Type B pancreatic cell (in vitro differentiated cells): Measurements from ENCODE around the gene KSR1. TPM values are rescaled to one million over a fixed set of nuclear protein-coding genes. Genes with fewer than 3 reads are reported as not detected.

ENCODE experiments used
- DNase-seq: peaks from one replicate; pipeline ENCODE4 v3.0.0; 2021; ENCODE audit warnings: mixed read lengths; ENCODE audit not compliant: unreplicated experiment; ENCODE audit errors: extremely low spot score
- H3K27ac Mint-ChIP-seq: 2 replicates; pipeline ENCODE4 v1.8.0; 2021; ENCODE audit warnings: mild to moderate bottlenecking, mixed read lengths
- H3K27me3 Mint-ChIP-seq: 2 replicates; pipeline ENCODE4 v1.8.0; 2021; ENCODE audit warnings: mixed read lengths
- H3K36me3 Mint-ChIP-seq: 2 replicates; pipeline ENCODE4 v1.8.0; 2021; ENCODE audit warnings: mixed read lengths
- H3K4me1 Mint-ChIP-seq: one replicate; pipeline ENCODE4 v1.8.0; 2021; ENCODE audit warnings: mixed read lengths; ENCODE audit not compliant: unreplicated experiment
- H3K4me3 Mint-ChIP-seq: 2 replicates; pipeline ENCODE4 v1.8.0; 2021; ENCODE audit warnings: mild to moderate bottlenecking, mixed read lengths
- H3K9me3 Mint-ChIP-seq: 2 replicates; pipeline ENCODE4 v1.8.0; 2021; ENCODE audit warnings: mixed read lengths
- total RNA-seq: library from RNA; stranded (reverse); gene quantifications from 2 replicates; pipeline ENCODE4 v1.2.1, GENCODE V29; 2021; ENCODE audit warnings: low replicate concordance
- TF ChIP-seq, protein P1 (sequence below): fragments of 200-600 bp; sonication (generic); conservative IDR thresholded peaks from 2 replicates; pipeline ENCODE4 v1.5.0; 2021; ENCODE audit warnings: antibody characterized with exemption, mild to moderate bottlenecking

KSR1 gene
- total RNA-seq, 1 donor from 2014 or later: 57.8 TPM

- Mint-ChIP-seq H3K27me3 (peaks cover 3% of the 10 kb centered on the region), H3K9me3 (no peaks in the 10 kb centered on the region), H3K4me3 (no peak overlapping the region), H3K4me1 (peaks cover 8% of the 10 kb centered on the region), H3K36me3 (no peaks in the 10 kb centered on the region), H3K27ac (no peak overlapping the region)
- no peak for DNase-seq
- TF ChIP-seq, protein P1, sequence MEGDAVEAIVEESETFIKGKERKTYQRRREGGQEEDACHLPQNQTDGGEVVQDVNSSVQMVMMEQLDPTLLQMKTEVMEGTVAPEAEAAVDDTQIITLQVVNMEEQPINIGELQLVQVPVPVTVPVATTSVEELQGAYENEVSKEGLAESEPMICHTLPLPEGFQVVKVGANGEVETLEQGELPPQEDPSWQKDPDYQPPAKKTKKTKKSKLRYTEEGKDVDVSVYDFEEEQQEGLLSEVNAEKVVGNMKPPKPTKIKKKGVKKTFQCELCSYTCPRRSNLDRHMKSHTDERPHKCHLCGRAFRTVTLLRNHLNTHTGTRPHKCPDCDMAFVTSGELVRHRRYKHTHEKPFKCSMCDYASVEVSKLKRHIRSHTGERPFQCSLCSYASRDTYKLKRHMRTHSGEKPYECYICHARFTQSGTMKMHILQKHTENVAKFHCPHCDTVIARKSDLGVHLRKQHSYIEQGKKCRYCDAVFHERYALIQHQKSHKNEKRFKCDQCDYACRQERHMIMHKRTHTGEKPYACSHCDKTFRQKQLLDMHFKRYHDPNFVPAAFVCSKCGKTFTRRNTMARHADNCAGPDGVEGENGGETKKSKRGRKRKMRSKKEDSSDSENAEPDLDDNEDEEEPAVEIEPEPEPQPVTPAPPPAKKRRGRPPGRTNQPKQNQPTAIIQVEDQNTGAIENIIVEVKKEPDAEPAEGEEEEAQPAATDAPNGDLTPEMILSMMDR: no peak
Measured at GRCh38 chr17:27438348-27438998, 17.8 kb upstream of the KSR1 start.

- Mint-ChIP-seq H3K27ac (no peak overlapping the region), H3K4me1 (peaks cover 8% of the 10 kb centered on the region), H3K27me3 (peaks cover 3% of the 10 kb centered on the region), H3K4me3 (no peak overlapping the region), H3K9me3 (no peaks in the 10 kb centered on the region), H3K36me3 (no peaks in the 10 kb centered on the region)
- TF ChIP-seq, protein P1: no peak
- no peak for DNase-seq
Measured at GRCh38 chr17:27439342-27439741, 16.9 kb upstream of the KSR1 start.

DNA sequence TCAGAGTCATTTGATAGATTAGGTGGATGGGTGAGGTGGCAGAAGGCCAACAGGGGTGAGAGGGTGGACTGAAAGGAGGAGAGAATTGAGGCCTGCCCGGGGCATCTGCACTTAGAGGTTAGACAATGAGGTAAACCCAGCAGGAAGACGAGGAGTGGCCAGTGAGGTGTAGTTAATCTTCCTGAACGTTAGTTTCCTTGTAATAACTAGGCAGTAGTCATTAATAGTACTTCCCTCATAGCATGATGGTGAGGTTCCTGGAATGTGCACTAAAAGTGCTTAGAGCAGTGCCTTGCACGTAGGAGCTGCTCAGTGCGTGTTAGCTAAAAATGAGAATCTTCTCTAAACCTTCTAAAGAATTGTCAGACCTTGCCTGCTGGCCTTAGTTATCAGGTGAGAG lies 13.5 kb upstream of the KSR1 start:
- TF ChIP-seq, protein P1: no peak
- no peak overlapping the region for H3K27ac Mint-ChIP-seq
- H3K4me1 Mint-ChIP-seq: peaks cover 8% of the 10 kb centered on the region
- no peaks in the 10 kb centered on the region for H3K36me3 Mint-ChIP-seq
- H3K4me3 Mint-ChIP-seq: no peak overlapping the region
- no peaks in the 10 kb centered on the region for H3K9me3 Mint-ChIP-seq
- H3K27me3 Mint-ChIP-seq: peaks cover 3% of the 10 kb centered on the region
- no peak for DNase-seq

GRCh38 chr17:27443491-27443890 lies 12.8 kb upstream of the KSR1 start:
- no peak for DNase-seq
- Mint-ChIP-seq H3K4me3 (no peak overlapping the region), H3K4me1 (peaks cover 8% of the 10 kb centered on the region), H3K27ac (no peak overlapping the region), H3K27me3 (peaks cover 3% of the 10 kb centered on the region), H3K36me3 (no peaks in the 10 kb centered on the region), H3K9me3 (no peaks in the 10 kb centered on the region)
- TF ChIP-seq, protein P1: no peak

DNA sequence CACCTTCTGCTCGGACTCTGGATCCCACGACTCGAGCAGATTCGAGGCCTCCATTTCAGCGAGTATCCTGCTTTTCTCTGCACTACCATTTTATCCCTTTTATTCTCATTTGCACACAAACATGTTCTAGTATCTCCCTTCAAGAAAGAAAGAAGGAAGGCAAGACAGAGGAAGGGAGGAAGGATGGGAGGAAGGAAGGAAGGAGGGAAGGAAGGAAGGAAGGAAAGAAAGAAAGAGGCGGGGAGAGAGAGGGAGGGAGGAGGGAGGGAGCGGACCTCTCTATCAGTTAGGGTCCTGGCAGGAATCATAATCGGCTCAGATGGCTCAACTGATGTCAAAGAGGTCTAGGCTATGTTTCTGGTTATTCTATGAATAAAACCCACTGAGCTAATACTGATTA lies 10.3 kb upstream of the KSR1 start:
- DNase-seq: no peak
- Mint-ChIP-seq H3K4me3 (no peak overlapping the region), H3K4me1 (peaks cover 8% of the 10 kb centered on the region), H3K36me3 (no peaks in the 10 kb centered on the region), H3K27me3 (peaks cover 6% of the 10 kb centered on the region), H3K9me3 (no peaks in the 10 kb centered on the region), H3K27ac (no peak overlapping the region)
- TF ChIP-seq, protein P1: no peak
